Activated CD4-positive, alpha-beta T cell treated with anti-CD3 and anti-CD28 coated beads, Interleukin-2, amount 50 U/mL, for 48 hours (primary cell): ENCODE data around the gene CTXN3.
"Not testable (repeated sequence)": the region's sequence is repeated elsewhere in the genome, so short reads cannot be mapped to it uniquely, and the experiment has no call there.

ENCODE experiments used
- DNase-seq, 2 experiments: peaks; one replicate each; pipeline ENCODE4 v3.0.0-alpha.2; 2020

Gene CTXN3

DNA sequence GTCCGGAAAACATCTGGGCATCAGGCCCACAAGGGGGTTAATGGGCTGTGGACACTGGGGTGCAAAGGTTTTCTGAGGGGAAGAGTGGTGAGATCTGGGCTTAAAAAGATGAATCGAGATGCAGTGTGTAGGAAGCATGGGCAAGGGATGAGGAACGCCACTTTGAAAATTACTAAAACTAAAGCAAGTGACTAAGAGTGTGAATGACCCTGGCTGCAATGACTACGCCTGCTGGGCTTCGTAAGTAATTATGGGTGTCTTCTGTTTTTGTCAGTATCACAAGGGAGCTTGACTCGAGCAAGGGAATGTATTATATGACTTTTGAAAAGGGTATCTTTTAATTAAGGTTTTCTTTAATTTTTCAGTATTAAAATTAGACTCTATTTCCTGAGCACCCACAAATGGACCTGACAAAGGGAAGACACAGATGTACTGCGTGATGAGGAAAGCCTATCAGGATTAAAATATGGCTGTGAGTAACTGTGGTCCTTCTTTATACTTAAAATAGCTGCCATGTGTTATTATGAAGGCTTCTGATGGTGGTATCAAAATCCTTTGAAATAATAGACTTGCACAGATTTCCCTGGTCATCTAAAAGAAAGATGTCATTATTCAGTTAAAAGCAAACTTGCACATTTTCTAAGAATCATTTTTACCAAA lies 4.2 kb downstream of the CTXN3 start:
- no peak for DNase-seq

- no peak for DNase-seq
Observed at GRCh38 chr5:127656825-127657224, 7.9 kb downstream of the CTXN3 start.

- DNase-seq, result no peak
Observed at GRCh38 chr5:127660047-127660733, 11.3 kb downstream of the CTXN3 start.

GRCh38 chr5:127664093-127664492 lies 15.2 kb downstream of the CTXN3 start:
- DNase-seq, result no peak

GRCh38 chr5:127665641-127666040 lies 16.8 kb downstream of the CTXN3 start:
- no peak for DNase-seq

DNA sequence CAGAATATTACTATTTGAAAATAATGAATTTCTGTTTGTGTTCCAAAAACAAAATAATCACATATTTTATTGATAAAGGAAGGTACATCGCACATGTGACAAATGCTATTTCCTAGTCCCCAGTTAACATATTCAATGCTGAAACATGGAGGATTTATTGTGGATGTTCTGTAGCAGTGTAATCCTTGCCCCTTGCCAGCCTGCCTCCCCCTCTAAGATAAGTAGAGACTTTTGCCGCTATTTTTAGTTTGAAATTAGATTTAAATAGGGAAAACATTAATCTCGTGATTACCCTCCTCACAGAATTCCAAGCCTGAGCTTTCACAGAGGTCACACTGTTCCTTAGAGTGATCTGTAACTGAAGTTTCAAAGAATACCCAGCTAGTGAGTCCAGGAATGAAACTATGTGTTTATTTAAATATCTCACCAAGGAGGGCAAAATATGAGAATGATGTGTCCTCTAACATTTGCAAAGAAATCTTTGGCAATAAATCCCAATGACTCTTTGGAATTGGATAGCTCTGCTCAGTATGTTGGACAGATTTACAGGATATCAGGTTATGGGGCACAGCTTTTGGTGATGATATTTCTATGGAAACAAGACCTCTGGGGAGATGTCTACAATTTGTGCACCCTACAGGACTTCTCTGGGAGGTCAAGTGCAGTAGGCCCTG lies 17.3 kb downstream of the CTXN3 start:
- DNase-seq, result no peak

- DNase-seq, result no peak
Observed at GRCh38 chr5:127667926-127668325, 19.0 kb downstream of the CTXN3 start.

- no peak for DNase-seq
Observed at GRCh38 chr5:127671218-127671617, 22.3 kb downstream of the CTXN3 start.

DNA sequence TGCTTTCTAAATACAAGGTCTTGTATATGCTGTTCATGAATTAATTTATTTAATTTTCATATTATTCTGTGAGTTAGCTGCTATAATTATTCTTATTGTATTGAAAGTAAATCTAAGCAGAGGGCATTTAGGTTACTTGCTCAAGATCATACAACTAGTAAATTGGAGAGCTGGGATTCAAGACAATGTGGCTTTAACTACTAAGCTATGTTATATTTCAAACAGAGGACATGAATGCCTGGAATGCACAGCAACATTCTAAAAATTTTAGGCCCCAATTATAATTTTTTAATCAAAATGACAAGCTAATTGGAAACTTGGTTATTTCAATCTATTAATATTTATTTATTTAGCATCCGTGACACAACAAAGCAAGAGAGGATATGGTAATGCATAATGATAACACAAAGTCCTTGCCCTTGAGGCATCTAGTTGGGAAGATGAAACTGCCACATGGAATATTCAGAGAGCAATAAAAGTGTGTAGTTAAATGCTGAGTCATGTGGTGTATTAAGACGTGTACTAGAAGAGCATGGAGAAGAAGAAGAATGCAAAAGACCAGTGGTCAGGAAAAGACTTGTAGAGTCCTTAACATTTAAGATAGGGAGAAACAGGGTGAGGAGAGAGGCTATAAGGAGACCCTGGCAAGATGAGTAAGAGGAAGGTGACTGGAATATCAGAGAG lies 24.4 kb downstream of the CTXN3 start:
- no peak for DNase-seq

DNA sequence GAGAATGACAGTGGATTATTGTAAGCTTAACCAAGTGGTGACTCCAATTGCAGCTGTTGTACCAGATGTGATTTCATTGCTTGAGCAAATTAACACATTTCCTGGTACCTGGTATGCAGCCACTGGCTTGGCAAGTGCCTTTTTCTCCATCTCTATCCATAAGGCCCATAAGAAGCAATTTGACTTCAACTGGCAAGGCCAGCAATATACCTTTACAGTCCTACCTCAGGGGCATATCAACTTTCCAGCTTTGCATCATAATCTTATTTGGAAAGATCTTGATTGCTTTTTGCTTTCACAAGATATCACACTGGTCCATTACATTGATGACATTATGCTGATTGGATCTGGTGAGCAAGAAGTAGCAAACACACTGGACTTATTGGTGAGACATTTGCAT lies 28.1 kb downstream of the CTXN3 start:
- not testable (repeated sequence) for DNase-seq

GRCh38 chr5:127679691-127680330 lies 30.9 kb downstream of the CTXN3 start:
- not testable (repeated sequence) for DNase-seq

DNA sequence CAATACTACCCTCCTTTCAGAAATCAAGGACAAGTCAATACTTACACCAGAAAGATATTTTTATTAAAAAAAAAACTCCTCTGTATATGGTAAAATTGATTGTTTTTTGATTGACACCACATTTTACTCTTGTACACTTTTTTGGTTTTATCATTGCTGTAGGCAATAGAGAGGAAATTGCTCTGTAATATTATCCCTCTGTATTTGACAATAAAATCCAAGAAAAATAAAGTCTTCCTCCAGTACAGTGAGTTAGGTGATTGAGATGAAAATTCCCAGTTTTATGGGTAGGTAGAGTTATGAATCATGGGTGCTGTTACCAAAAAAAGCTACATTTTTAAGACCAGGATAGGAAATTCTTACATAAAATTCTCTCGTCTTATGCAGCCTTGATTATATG lies 31.7 kb downstream of the CTXN3 start:
- no peak for DNase-seq

DNA sequence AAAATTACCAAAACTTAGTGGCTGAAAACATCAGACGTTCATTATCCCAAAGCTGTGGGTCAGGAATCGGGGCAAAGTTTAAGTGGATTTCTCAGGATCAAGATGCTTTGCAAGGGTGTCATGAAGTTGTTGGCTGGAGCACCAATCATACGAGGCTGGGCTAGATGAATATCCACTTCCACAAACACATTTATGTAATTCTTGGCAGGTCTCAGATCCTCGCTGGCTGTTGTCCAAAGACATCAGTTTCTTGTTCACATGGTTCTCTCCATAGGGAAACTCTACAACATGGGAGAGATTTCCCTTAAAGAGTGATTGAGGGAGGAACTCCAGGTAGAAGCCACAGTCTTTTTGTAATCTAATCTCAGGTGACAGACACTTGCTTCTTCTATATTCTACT lies 34.1 kb downstream of the CTXN3 start:
- no peak for DNase-seq

DNA sequence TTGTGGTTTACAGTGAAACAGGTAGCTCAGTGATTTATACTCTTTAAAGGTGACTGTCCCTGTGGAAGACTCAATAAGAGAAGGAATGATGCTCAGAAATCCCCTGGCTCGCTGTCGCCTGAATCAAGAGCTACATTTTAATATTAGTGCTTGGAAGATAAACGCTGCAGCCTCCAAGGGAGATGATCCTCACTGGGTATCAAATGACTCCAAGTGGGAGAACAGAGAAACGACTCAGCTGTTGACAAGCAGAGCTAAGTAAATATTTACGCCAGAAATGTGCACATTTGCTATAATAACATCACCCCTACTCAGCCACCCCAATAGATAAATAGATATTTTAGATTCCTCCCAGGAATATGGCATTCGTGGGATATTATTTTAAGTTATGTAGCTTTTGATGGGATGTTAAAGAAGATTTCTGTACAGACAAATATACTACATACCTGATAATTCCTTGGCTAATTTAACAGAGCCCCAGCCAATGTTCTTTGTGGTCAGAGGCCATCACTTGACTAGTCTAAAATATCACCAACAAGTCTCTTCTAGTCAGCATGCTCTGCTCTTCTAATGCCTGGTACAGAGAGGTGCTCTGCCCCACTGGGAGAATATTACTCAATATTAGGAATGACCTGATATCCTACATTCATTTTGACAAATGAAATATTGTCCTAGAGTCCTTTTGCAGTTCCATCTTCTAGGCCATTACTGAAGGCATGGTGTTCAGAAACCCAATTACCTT lies 36.0 kb downstream of the CTXN3 start:
- no peak for DNase-seq

DNA sequence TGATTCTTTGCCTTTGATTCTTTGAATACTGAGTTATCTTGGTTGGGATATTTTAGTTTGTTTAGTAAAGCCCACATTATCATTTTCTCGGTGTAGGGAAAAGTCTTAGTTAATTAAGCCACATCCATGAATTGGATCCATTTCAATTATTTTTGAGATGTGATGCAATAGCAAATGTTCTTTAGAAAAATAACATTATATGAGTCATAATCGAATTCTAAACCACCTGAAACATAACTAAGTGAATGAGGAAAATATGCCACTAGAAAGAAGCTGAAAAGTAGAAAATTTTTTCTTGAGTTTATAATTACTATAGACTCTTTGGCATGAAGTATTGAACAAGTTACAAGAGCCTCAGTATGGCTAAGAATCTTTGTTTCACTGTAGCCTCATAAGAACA lies 36.8 kb downstream of the CTXN3 start:
- DNase-seq, result no peak

DNA sequence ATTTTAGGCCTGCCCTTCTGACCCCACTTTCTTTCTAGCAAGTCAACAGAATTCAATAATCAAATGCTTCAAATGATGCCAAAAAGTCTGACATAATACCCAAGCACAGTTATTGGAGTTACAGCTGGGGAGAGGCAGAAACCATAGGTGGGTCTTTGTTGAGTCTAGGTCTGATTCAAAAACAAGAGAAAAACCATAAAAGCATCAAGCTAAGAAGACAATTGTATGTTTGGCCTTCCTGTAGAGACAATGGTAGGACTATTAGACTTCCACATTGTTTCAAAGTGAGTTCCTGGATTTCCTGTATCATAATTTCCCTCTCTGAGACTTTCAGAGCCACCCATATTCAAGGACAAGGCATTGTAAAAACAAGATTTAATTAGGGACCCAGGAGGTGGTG lies 37.5 kb downstream of the CTXN3 start:
- DNase-seq, result no peak

GRCh38 chr5:127694518-127695171 lies 45.8 kb downstream of the CTXN3 start:
- DNase-seq, result no peak

DNA sequence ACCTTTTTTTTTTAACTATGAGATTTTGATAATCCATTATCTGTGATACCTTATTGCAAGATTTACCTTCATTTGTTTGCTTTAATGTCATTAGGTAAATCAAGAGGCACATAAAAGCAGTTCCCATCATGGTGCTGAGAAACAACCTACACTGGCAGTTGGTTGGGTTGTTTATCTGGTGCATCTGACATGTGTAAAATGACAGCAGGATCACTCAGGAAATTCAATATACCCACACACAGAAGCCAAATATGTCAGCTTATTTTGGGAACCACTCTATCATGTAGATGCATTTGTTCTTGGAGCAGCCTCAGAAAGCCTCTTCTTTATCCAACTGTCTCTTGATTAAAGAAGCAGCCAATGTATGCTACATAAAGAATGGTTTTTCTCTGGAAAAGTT lies 46.5 kb downstream of the CTXN3 start:
- DNase-seq, result no peak

GRCh38 chr5:127696683-127697082 lies 47.8 kb downstream of the CTXN3 start:
- DNase-seq, result no peak

DNA sequence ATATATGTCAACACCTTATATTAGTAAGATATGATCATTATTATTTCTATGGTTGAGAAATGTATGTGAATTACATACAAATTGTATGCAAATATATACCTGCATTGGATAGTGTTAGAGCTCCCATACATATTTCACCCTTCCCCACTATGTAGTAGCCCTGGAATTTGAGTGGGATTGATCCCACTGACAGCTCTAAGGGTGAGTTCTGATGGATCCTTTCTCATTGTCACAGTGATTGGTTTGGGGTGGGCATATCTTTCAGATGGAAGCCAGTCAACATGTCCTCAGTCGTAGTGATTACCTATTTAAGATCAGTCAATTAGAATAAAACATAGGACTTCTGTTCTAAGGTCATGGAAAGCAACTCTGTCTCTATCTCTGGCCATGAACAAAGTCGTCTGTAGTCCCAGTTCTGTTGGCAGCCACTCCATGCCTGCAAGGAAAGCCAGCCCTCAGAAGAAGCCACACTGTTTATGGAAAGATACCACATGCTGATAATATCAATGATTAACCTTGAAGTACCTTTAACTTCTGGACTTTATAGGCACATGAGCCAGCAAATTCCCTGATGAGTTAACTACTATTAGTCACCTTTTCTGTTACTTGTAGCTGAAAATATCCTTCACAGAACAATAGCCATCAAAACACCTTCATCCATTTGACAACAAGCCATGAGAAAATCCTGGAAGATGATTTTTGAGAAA lies 49.2 kb downstream of the CTXN3 start:
- no peak for DNase-seq

- no peak for DNase-seq
Observed at GRCh38 chr5:127699416-127699815, 50.5 kb downstream of the CTXN3 start.
